Mesendoderm (in vitro differentiated cells): ENCODE results near the gene DDX42.

ENCODE experiments used
- DNase-seq: peaks from one replicate; pipeline ENCODE4 v3.0.0; 2013
- H2AK5ac ChIP-seq: 2 replicates; pipeline ENCODE4 v1.6.1; 2013; ENCODE audit warnings: low read length, inconsistent platforms
- H2BK120ac ChIP-seq: 2 replicates; pipeline ENCODE4 v1.6.1; 2013; ENCODE audit warnings: low read depth, mild to moderate bottlenecking, low read length, moderate library complexity, mixed read lengths
- H2BK15ac ChIP-seq: replicated peaks from 2 replicates; pipeline ENCODE4 v1.6.1; 2013; ENCODE audit warnings: low read depth, mild to moderate bottlenecking, moderate library complexity
- H2BK5ac ChIP-seq: 2 replicates; pipeline ENCODE4 v1.6.1; 2013; ENCODE audit warnings: low read length, inconsistent platforms
- H3K18ac ChIP-seq: 2 replicates; pipeline ENCODE4 v1.6.1; 2013; ENCODE audit warnings: mild to moderate bottlenecking, low read length, mixed read lengths
- H3K23ac ChIP-seq: one replicate; pipeline ENCODE4 v1.6.1; 2013; ENCODE audit warnings: low read length
- H3K27ac ChIP-seq: 2 replicates; pipeline ENCODE4 v1.5.1; 2013; ENCODE audit warnings: low read depth, mild to moderate bottlenecking, inconsistent platforms, low read length, moderate library complexity
- H3K27me3 ChIP-seq: 2 replicates; pipeline ENCODE4 v1.6.1; 2013; ENCODE audit warnings: low read length, control low read depth, mild to moderate bottlenecking, inconsistent platforms; ENCODE audit not compliant: insufficient read depth, poor library complexity
- H3K36me3 ChIP-seq: 2 replicates; pipeline ENCODE4 v1.6.1; 2013; ENCODE audit warnings: low read length, inconsistent platforms; ENCODE audit not compliant: control insufficient read depth, insufficient read depth
- H3K4ac ChIP-seq: one replicate; pipeline ENCODE4 v1.6.1; 2013; ENCODE audit warnings: low read depth, mild to moderate bottlenecking, low read length, moderate library complexity
- H3K4me1 ChIP-seq: 2 replicates; pipeline ENCODE4 v1.6.1; 2013; ENCODE audit warnings: low read depth, low read length, inconsistent platforms; ENCODE audit not compliant: control insufficient read depth
- H3K4me2 ChIP-seq: 2 replicates; pipeline ENCODE4 v1.6.1; 2013; ENCODE audit warnings: low read length
- H3K4me3 ChIP-seq: 2 replicates; pipeline ENCODE4 v1.5.1; 2013; ENCODE audit warnings: mild to moderate bottlenecking, low read length
- H3K56ac ChIP-seq: one replicate; pipeline ENCODE4 v1.6.1; 2013; ENCODE audit warnings: low read length
- H3K79me1 ChIP-seq: 2 replicates; pipeline ENCODE4 v1.6.1; 2013; ENCODE audit warnings: low read length, inconsistent platforms
- H3K79me2 ChIP-seq: 2 replicates; pipeline ENCODE4 v1.6.1; 2013; ENCODE audit warnings: mild to moderate bottlenecking, low read length; ENCODE audit not compliant: control insufficient read depth, insufficient read depth
- H3K9ac ChIP-seq: 2 replicates; pipeline ENCODE4 v1.6.1; 2013; ENCODE audit warnings: low read length, inconsistent platforms
- H4K5ac ChIP-seq: one replicate; pipeline ENCODE4 v1.6.1; 2013; ENCODE audit warnings: low read length
- H4K8ac ChIP-seq: one replicate; pipeline ENCODE4 v1.6.1; 2013; ENCODE audit warnings: low read depth, mild to moderate bottlenecking, control low read depth, low read length, moderate library complexity
- WGBS: extraction: QIAGEN DNeasy Blood & Tissue Kit; methylation state at CpG from one replicate; pipeline ENCODE4 v1.1.7; 2013; ENCODE audit warnings: low lambda C conversion rate, missing lambda C conversion rate; ENCODE audit not compliant: insufficient coverage; ENCODE audit errors: extremely low coverage; 5-methylcytosine and 5-hydroxymethylcytosine counted together

Gene DDX42

GRCh38 chr17:63758428-63758827 lies 15.5 kb upstream of the DDX42 start:
- no peaks in the 10 kb centered on the region for H3K79me1 ChIP-seq
- DNase-seq = no peak
- no peak overlapping the region for H3K27ac ChIP-seq
- no peak overlapping the region for H3K4me3 ChIP-seq
- H4K5ac ChIP-seq = no peak overlapping the region
- H2BK5ac ChIP-seq = no peak overlapping the region
- H2AK5ac ChIP-seq = no peak overlapping the region
- no peak overlapping the region for H3K9ac ChIP-seq
- no peak overlapping the region for H3K23ac ChIP-seq
- H3K56ac ChIP-seq = no peak overlapping the region
- H3K27me3 ChIP-seq = no peaks in the 10 kb centered on the region
- WGBS = no CpG with 5 or more reads among the region's 2 CpGs
- peaks cover 12% of the 10 kb centered on the region for H3K36me3 ChIP-seq
- no peak overlapping the region for H4K8ac ChIP-seq
- H2BK120ac ChIP-seq = no peak overlapping the region
- H2BK15ac ChIP-seq = no peak overlapping the region
- no peak overlapping the region for H3K18ac ChIP-seq
- no peak overlapping the region for H3K4ac ChIP-seq
- H3K79me2 ChIP-seq = no peaks in the 10 kb centered on the region
- H3K4me1 ChIP-seq = no peaks in the 10 kb centered on the region
- H3K4me2 ChIP-seq = no peak overlapping the region

DNA sequence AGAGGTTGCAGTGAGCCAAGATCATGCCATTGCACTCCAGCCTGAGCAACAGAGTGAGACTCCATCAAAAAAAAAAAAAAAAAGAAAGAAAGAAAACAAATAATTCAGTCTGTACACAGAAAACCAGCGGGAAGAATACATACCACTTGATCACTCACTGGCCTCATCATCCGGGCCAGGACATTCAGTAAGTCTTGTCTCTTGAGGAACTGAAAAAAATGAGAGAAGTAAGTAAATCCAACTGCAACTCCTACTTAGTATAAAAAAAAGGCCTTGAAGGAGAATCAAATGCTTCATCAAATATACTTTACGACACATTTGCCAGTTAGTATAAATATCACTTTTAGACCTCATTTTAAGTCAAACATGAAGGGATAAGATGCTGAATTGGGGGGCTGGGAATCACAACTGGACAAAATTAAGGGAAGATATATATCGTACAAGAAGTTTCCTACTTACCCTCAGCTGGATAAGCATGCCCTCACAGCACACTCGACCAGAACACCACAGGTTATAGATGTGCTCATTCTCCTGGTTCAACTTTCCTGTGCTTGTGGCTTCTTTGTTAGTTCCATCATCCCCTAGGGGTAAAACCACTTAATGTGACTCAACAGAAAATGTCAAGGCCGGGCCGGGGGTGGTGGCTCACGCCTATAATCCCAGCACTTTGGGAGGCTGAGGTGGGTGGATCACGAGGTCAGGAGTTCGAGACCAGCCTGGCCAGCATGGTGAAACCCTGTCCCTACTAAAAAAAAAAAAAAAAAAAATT lies 13.0 kb upstream of the DDX42 start:
- H4K8ac ChIP-seq = no peak overlapping the region
- H3K4ac ChIP-seq = no peak overlapping the region
- H3K27ac ChIP-seq = no peak overlapping the region
- peaks cover 2% of the 10 kb centered on the region for H3K79me2 ChIP-seq
- H3K36me3 ChIP-seq = peaks cover 11% of the 10 kb centered on the region
- H3K18ac ChIP-seq = no peak overlapping the region
- no peaks in the 10 kb centered on the region for H3K27me3 ChIP-seq
- no peak overlapping the region for H3K9ac ChIP-seq
- H2BK5ac ChIP-seq = no peak overlapping the region
- no peaks in the 10 kb centered on the region for H3K4me1 ChIP-seq
- H3K4me3 ChIP-seq = no peak overlapping the region
- no peak overlapping the region for H3K4me2 ChIP-seq
- H4K5ac ChIP-seq = no peak overlapping the region
- H2BK120ac ChIP-seq = no peak overlapping the region
- no peak overlapping the region for H3K23ac ChIP-seq
- no peak overlapping the region for H2AK5ac ChIP-seq
- DNase-seq = peak; percentile 17
- H3K79me1 ChIP-seq = peaks cover 2% of the 10 kb centered on the region
- H3K56ac ChIP-seq = no peak overlapping the region
- H2BK15ac ChIP-seq = no peak overlapping the region
- no CpG with 5 or more reads among the region's 10 CpGs for WGBS

DNA sequence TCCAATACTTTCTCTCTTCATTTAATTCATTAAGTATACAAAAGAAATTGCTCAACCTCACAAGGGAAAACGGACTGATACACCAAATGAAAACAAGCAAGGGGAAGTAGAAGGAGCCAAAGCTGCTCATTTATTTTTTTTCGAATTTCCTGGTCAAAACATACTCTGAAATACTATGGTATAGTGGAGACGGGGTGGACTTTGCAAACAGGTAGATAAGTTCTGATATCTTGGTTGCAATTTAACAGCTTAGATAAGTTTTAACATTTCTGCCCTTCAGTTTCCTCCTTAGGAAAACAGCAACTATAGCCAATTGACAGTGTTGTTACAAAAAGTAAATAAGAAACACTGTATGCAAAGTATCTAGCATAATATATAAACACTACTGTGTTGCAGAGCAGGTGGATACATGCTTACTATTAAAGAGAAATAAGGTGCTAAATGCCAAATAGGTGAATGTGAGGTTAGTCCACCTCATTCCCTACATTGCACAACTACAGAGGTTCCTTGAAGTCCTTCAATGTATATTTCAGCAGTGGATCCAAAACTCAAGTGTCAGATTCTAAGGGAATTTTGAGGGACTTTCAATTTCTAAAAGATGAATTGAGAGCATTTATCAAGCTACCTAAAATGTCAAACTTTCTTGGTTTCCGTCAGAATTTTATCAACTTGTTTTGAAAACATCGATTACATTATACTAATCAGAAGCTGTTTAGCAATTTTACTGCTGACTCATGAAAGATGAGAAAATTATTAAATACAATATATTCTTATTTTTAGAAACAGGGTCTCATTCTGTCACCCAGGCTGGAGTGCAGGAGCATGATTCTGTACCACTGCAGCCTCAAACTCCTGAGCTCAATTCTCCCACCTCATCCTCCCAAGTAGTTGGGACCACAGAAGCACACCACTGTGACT lies 11.6 kb upstream of the DDX42 start:
- Histone ChIP-seq H4K8ac (no peak overlapping the region), H3K4me2 (no peak overlapping the region), H2BK120ac (no peak overlapping the region), H3K4me1 (no peaks in the 10 kb centered on the region), H3K79me1 (peaks cover 2% of the 10 kb centered on the region), H3K27me3 (no peaks in the 10 kb centered on the region), H2BK15ac (no peak overlapping the region), H3K23ac (no peak overlapping the region), H3K18ac (no peak overlapping the region), H3K27ac (no peak overlapping the region), H4K5ac (no peak overlapping the region), H3K9ac (no peak overlapping the region), H3K4ac (no peak overlapping the region), H3K4me3 (no peak overlapping the region), H3K36me3 (peaks cover 7% of the 10 kb centered on the region), H2AK5ac (no peak overlapping the region), H2BK5ac (no peak overlapping the region), H3K79me2 (peaks cover 11% of the 10 kb centered on the region), H3K56ac (no peak overlapping the region)
- no CpG with 5 or more reads among the region's 5 CpGs for WGBS
- no peak for DNase-seq

GRCh38 chr17:63764716-63765115 lies 9.3 kb upstream of the DDX42 start:
- no peak overlapping the region for H3K9ac ChIP-seq
- no peak overlapping the region for H4K5ac ChIP-seq
- DNase-seq = no peak
- no peak overlapping the region for H2BK15ac ChIP-seq
- peaks cover 5% of the 10 kb centered on the region for H3K36me3 ChIP-seq
- H3K27me3 ChIP-seq = no peaks in the 10 kb centered on the region
- no peak overlapping the region for H3K4ac ChIP-seq
- no peak overlapping the region for H3K23ac ChIP-seq
- H3K18ac ChIP-seq = no peak overlapping the region
- no peaks in the 10 kb centered on the region for H3K4me1 ChIP-seq
- no CpG with 5 or more reads among the region's 4 CpGs for WGBS
- no peak overlapping the region for H2BK5ac ChIP-seq
- H3K56ac ChIP-seq = no peak overlapping the region
- H2BK120ac ChIP-seq = no peak overlapping the region
- H2AK5ac ChIP-seq = no peak overlapping the region
- H3K4me2 ChIP-seq = no peak overlapping the region
- no peak overlapping the region for H4K8ac ChIP-seq
- no peak overlapping the region for H3K27ac ChIP-seq
- H3K79me2 ChIP-seq = peaks cover 32% of the 10 kb centered on the region
- H3K4me3 ChIP-seq = no peak overlapping the region
- H3K79me1 ChIP-seq = peaks cover 2% of the 10 kb centered on the region

- no peak overlapping the region for H2BK15ac ChIP-seq
- no peak overlapping the region for H3K27ac ChIP-seq
- peaks cover 2% of the 10 kb centered on the region for H3K36me3 ChIP-seq
- no peak overlapping the region for H3K4ac ChIP-seq
- H3K18ac ChIP-seq = no peak overlapping the region
- H3K4me3 ChIP-seq = no peak overlapping the region
- no peaks in the 10 kb centered on the region for H3K27me3 ChIP-seq
- H2BK5ac ChIP-seq = no peak overlapping the region
- no peak overlapping the region for H3K9ac ChIP-seq
- no peak overlapping the region for H3K4me2 ChIP-seq
- no peak overlapping the region for H3K56ac ChIP-seq
- no peak overlapping the region for H4K5ac ChIP-seq
- H4K8ac ChIP-seq = no peak overlapping the region
- H3K23ac ChIP-seq = no peak overlapping the region
- H3K79me2 ChIP-seq = peaks cover 50% of the 10 kb centered on the region
- H3K4me1 ChIP-seq = no peaks in the 10 kb centered on the region
- peaks cover 2% of the 10 kb centered on the region for H3K79me1 ChIP-seq
- no peak for DNase-seq
- no peak overlapping the region for H2BK120ac ChIP-seq
- H2AK5ac ChIP-seq = no peak overlapping the region
Measured at GRCh38 chr17:63766754-63767153, 7.2 kb upstream of the DDX42 start.
